A549 (cell line): ENCODE measurements around the gene ITGB1BP2. TPM values are rescaled to one million over a fixed set of nuclear protein-coding genes. Genes with fewer than 3 reads are reported as not detected.
"Not testable (repeated sequence)": the region's sequence is repeated elsewhere in the genome, so short reads cannot be mapped to it uniquely, and the experiment has no call there.

ENCODE experiments used
- ATAC-seq, 2 experiments: fragments of 200-7000 bp in 1 of 2; fragments of >200 bp in 1 of 2; cut with Nextera tagmentation in 1 of 2; cut with Tn5 transposase in 1 of 2; 3 replicates each; pipeline versions ENCODE4 v1.8.0 to v1.9.1; 2018 to 2020; ENCODE audit warnings: mild to moderate bottlenecking in 1 of 2, moderate library complexity in 1 of 2
- CTCF ChIA-PET: fragments of 300-600 bp; sonication (Branson Sonifier 250); formaldehyde crosslinking; extraction: SDS; loops from one replicate; lab custom pipeline; 2021; ENCODE audit warnings: antibody characterized with exemption, inconsistent platforms; lab: Yijun Ruan, JAX
- POLR2A ChIA-PET: fragments of 350-600 bp; formaldehyde crosslinking; extraction: SDS; loops from one replicate; lab custom pipeline; 2021; ENCODE audit warnings: antibody characterized with exemption, inconsistent platforms; lab: Yijun Ruan, JAX
- DNase-seq, 2 experiments: peaks; one replicate each; pipeline versions ENCODE4 v3.0.0 to v3.0.0-alpha.2; 2011 to 2016; ENCODE audit warnings: low read depth in 1 of 2, low spot score in 1 of 2
- FAIRE-seq: peaks from 2 replicates; lab custom pipeline; 2011; peaks lifted over from hg19 to GRCh38; lab: Jason Lieb, UNC
- H3K27ac ChIP-seq, 2 experiments: fragments of >200 bp; sonication (Bioruptor Twin); formaldehyde crosslinking; 3 replicates each; pipeline ENCODE4 v1.5.1; 2016 to 2017
- H3K4me1 ChIP-seq: fragments of >200 bp; sonication (Bioruptor Twin); formaldehyde crosslinking; 3 replicates; pipeline ENCODE4 v1.6.1; 2016
- H3K4me2 ChIP-seq: fragments of >200 bp; sonication (Bioruptor Twin); formaldehyde crosslinking; 3 replicates; pipeline ENCODE4 v1.6.1; 2016
- H3K4me3 ChIP-seq: fragments of >200 bp; sonication (Bioruptor Twin); formaldehyde crosslinking; 3 replicates; pipeline ENCODE4 v1.5.1; 2016
- H3K9me3 ChIP-seq: fragments of >200 bp; sonication (Bioruptor Twin); formaldehyde crosslinking; 3 replicates; pipeline ENCODE4 v1.6.1; 2016
- ZC3H11A ChIP-seq: fragments of 450-650 bp; IDR thresholded peaks from 2 replicates; pipeline ENCODE4 v1.6.1; 2014; ENCODE audit warnings: antibody characterized with exemption, mild to moderate bottlenecking
- WGBS: methylation state at CpG from one replicate; pipeline ENCODE4 v1.1.6; 2017; ENCODE audit errors: missing lambda C conversion rate; 5-methylcytosine and 5-hydroxymethylcytosine counted together
- polyA plus RNA-seq, 4 experiments: library from polyadenylated mRNA; depleted of rRNA in 3 of 4; stranded (reverse); fragments of >200 nt; fragmentation: RNase III in 1 of 4; extraction: RNeasy Plus Mini Kit Qiagen cat#74134 plus additional on column Dnase treatment in 1 of 4; gene quantifications; 2 replicates in 3 of 4; 3 replicates in 1 of 4; pipeline ENCODE4 v1.2.3, GENCODE V29; 2011 to 2017

ITGB1BP2 gene
- polyA plus RNA-seq, 2 of the 4 experiments (the other 2 are of a cell fraction) = 1.4 to 3.1 TPM

GRCh38 chrX:71349151-71349665 is 47.7 kb downstream of the ITGB1BP2 start:
- WGBS = 36% methylated on average over 2 of the region's 5 CpGs
- H3K9me3 ChIP-seq, ATAC-seq, H3K4me2 ChIP-seq, DNase-seq, FAIRE-seq, H3K27ac ChIP-seq, H3K4me3 ChIP-seq, H3K4me1 ChIP-seq, POLR2A ChIA-PET: not testable (repeated sequence)
- CTCF ChIA-PET = interaction anchor here (1.0 kb wide), 1 partner anchor 8 kb away, joined by 4 read pairs; no protein-coding TSS in a partner anchor
- peak; percentile 87 for TF ChIP-seq ZC3H11A

- CTCF ChIA-PET, FAIRE-seq, H3K4me1 ChIP-seq, H3K4me2 ChIP-seq, H3K4me3 ChIP-seq, H3K27ac ChIP-seq, POLR2A ChIA-PET, H3K9me3 ChIP-seq, DNase-seq: not testable (repeated sequence)
- peak in 1 of 2 experiments; percentile 72; a peak in 3 of 6 replicates for ATAC-seq
- WGBS = 50% methylated on average over 3 of the region's 6 CpGs
These were observed 48.3 kb downstream of the ITGB1BP2 start for GRCh38 chrX:71349867-71350266.

GRCh38 chrX:71352439-71352838 is 50.9 kb downstream of the ITGB1BP2 start:
- ATAC-seq, H3K4me1 ChIP-seq, H3K4me3 ChIP-seq, H3K27ac ChIP-seq, H3K4me2 ChIP-seq, FAIRE-seq, CTCF ChIA-PET, DNase-seq, H3K9me3 ChIP-seq: not testable (repeated sequence)
- 86% methylated on average over 4 of the region's 5 CpGs for WGBS
- POLR2A ChIA-PET = interaction anchor here (0.8 to 1.3 kb wide), 2 partner anchors 13 to 69 kb away, joined by 3 to 12 read pairs; partner anchors contain the start of genes NONO and TAF1

Other genes starting within 250 kb of the ITGB1BP2 start
- gene SNX12, start 233.4 kb upstream of the ITGB1BP2 start, polyA plus RNA-seq (2011; rRNA removed) = 82.4 and 84.4 TPM in 2 replicates
- 71.6 to 78.5 TPM (median 78.4 TPM) in 3 replicates for gene SNX12, start 233.4 kb upstream of the ITGB1BP2 start, polyA plus RNA-seq (2017; fragmentation: RNase III; extraction: RNeasy Plus Mini Kit Qiagen cat#74134 plus additional on column Dnase treatment)
- gene FOXO4, start 205.9 kb upstream of the ITGB1BP2 start, polyA plus RNA-seq (2011; rRNA removed) = 1.0 and 1.6 TPM in 2 replicates
- gene FOXO4, start 205.9 kb upstream of the ITGB1BP2 start, polyA plus RNA-seq (2017; fragmentation: RNase III; extraction: RNeasy Plus Mini Kit Qiagen cat#74134 plus additional on column Dnase treatment) = 1.3 to 2.6 TPM (median 2.3 TPM) in 3 replicates
- not detected in 2 replicates for gene CXorf65, start 195.0 kb upstream of the ITGB1BP2 start, polyA plus RNA-seq (2011; rRNA removed)
- not detected in 3 replicates for gene CXorf65, start 195.0 kb upstream of the ITGB1BP2 start, polyA plus RNA-seq (2017; fragmentation: RNase III; extraction: RNeasy Plus Mini Kit Qiagen cat#74134 plus additional on column Dnase treatment)
- 0.09 and 0.23 TPM in 2 replicates for gene IL2RG, start 190.2 kb upstream of the ITGB1BP2 start, polyA plus RNA-seq (2011; rRNA removed)
- gene IL2RG, start 190.2 kb upstream of the ITGB1BP2 start, polyA plus RNA-seq (2017; fragmentation: RNase III; extraction: RNeasy Plus Mini Kit Qiagen cat#74134 plus additional on column Dnase treatment) = 0.12 to 0.22 TPM (median 0.12 TPM) in 3 replicates
- 12.6 and 35.0 TPM in 2 replicates for gene MED12, start 183.2 kb upstream of the ITGB1BP2 start, polyA plus RNA-seq (2011; rRNA removed)
- gene MED12, start 183.2 kb upstream of the ITGB1BP2 start, polyA plus RNA-seq (2017; fragmentation: RNase III; extraction: RNeasy Plus Mini Kit Qiagen cat#74134 plus additional on column Dnase treatment) = 13.5 to 15.4 TPM (median 14.4 TPM) in 3 replicates
- 1.00 and 1.7 TPM in 2 replicates for gene NLGN3, start 156.9 kb upstream of the ITGB1BP2 start, polyA plus RNA-seq (2011; rRNA removed)
- 0.60 to 0.84 TPM (median 0.82 TPM) in 3 replicates for gene NLGN3, start 156.9 kb upstream of the ITGB1BP2 start, polyA plus RNA-seq (2017; fragmentation: RNase III; extraction: RNeasy Plus Mini Kit Qiagen cat#74134 plus additional on column Dnase treatment)
- 0.39 and 0.67 TPM in 2 replicates for gene GJB1, start 78.5 kb upstream of the ITGB1BP2 start, polyA plus RNA-seq (2011; rRNA removed)
- gene GJB1, start 78.5 kb upstream of the ITGB1BP2 start, polyA plus RNA-seq (2017; fragmentation: RNase III; extraction: RNeasy Plus Mini Kit Qiagen cat#74134 plus additional on column Dnase treatment) = 0.10 to 0.15 TPM (median 0.13 TPM) in 3 replicates
- gene ZMYM3, start 47.6 kb upstream of the ITGB1BP2 start, polyA plus RNA-seq (2011; rRNA removed) = 18.8 and 23.2 TPM in 2 replicates
- 16.5 to 22.0 TPM (median 19.1 TPM) in 3 replicates for gene ZMYM3, start 47.6 kb upstream of the ITGB1BP2 start, polyA plus RNA-seq (2017; fragmentation: RNase III; extraction: RNeasy Plus Mini Kit Qiagen cat#74134 plus additional on column Dnase treatment)
- gene NONO, start 18.1 kb upstream of the ITGB1BP2 start, polyA plus RNA-seq (2011; rRNA removed) = 362 and 631 TPM in 2 replicates
- gene NONO, start 18.1 kb upstream of the ITGB1BP2 start, polyA plus RNA-seq (2017; fragmentation: RNase III; extraction: RNeasy Plus Mini Kit Qiagen cat#74134 plus additional on column Dnase treatment) = 384 to 405 TPM (median 403 TPM) in 3 replicates
- 29.7 and 31.3 TPM in 2 replicates for gene TAF1, start 64.6 kb downstream of the ITGB1BP2 start, polyA plus RNA-seq (2011; rRNA removed)
- 20.9 to 21.2 TPM (median 21.1 TPM) in 3 replicates for gene TAF1, start 64.6 kb downstream of the ITGB1BP2 start, polyA plus RNA-seq (2017; fragmentation: RNase III; extraction: RNeasy Plus Mini Kit Qiagen cat#74134 plus additional on column Dnase treatment)
- 290 and 300 TPM in 2 replicates for gene OGT, start 231.4 kb downstream of the ITGB1BP2 start, polyA plus RNA-seq (2011; rRNA removed)
- 42.7 to 47.8 TPM (median 47.3 TPM) in 3 replicates for gene OGT, start 231.4 kb downstream of the ITGB1BP2 start, polyA plus RNA-seq (2017; fragmentation: RNase III; extraction: RNeasy Plus Mini Kit Qiagen cat#74134 plus additional on column Dnase treatment)